H1 (cell line): ENCODE measurements around the gene OSBP2.

Experiments
- CTCF ChIP-seq, 3 experiments: IDR thresholded peaks; 1 replicate in 2 of 3; 2 replicates in 1 of 3; pipeline versions ENCODE4 v1.5.1 to v1.6.1; 2011; ENCODE audit warnings: low read length in 3 of 3, mild to moderate bottlenecking in 3 of 3, inconsistent platforms in 2 of 3, low read depth in 1 of 3, moderate library complexity in 1 of 3; ENCODE audit not compliant: insufficient read depth in 1 of 3; ENCODE audit errors: control extremely low read depth in 1 of 3
- TAF1 ChIP-seq: IDR thresholded peaks from 2 replicates; pipeline ENCODE4 v1.6.1; 2011; ENCODE audit warnings: mild to moderate bottlenecking, low read depth, low read length
- ZNF274 ChIP-seq: IDR thresholded peaks from 2 replicates; pipeline ENCODE4 v1.7.0; 2012; ENCODE audit warnings: low read length, borderline replicate concordance; ENCODE audit errors: extremely low read depth

DNA sequence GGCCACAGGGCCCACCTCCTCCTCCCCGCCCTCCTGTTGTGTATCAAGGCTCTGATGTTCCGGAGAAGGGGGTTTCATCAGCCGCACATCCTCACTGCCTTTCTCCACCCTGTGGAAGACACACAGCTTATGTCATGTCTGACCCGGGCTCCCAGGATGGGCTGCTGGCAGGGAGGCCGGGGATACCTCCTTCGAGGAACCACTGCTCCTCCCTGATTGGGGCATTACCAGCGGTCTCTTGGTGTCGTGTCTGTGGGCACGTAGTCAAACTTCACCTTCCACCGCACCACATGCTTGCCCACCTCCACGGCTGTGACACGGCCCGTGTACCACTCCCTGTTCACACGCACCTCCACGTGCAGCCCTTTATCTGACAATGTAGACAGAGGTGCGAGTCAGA lies 238.0 kb downstream of the OSBP2 start:
- TF ChIP-seq TAF1 = no peak
- no peak for TF ChIP-seq CTCF (IDR thresholded peaks at IDR 0.05; ENCODE audit: control extremely low read depth in 1 of 3, insufficient read depth in 1 of 3, low read depth in 1 of 3, low read length in 3 of 3)
- TF ChIP-seq ZNF274 = no peak
